GM10248 (cell line): ENCODE data around the gene CRYAA.
"Not testable (repeated sequence)": the region's sequence is repeated elsewhere in the genome, so short reads cannot be mapped to it uniquely, and the experiment has no call there.

Source experiments
- CTCF ChIA-PET: fragments of 300-600 bp; sonication (Branson Sonifier 250); formaldehyde crosslinking; extraction: SDS; loops from one replicate; lab custom pipeline; 2021; ENCODE audit warnings: antibody characterized with exemption; lab: Yijun Ruan, JAX
- POLR2A ChIA-PET: fragments of 350-650 bp; sonication (Branson Sonifier 250); formaldehyde crosslinking; extraction: SDS; loops from one replicate; lab custom pipeline; 2020; ENCODE audit warnings: antibody characterized with exemption; lab: Yijun Ruan, JAX
- DNase-seq: peaks from one replicate; pipeline ENCODE4 v3.0.0; 2012; ENCODE audit errors: extremely low spot score
- TF ChIP-seq, protein P1 (sequence below): IDR thresholded peaks from 2 replicates; pipeline ENCODE4 v1.5.1; 2012; ENCODE audit warnings: mild to moderate bottlenecking, low read depth; ENCODE audit errors: extremely low read depth, missing control alignments, control extremely low read depth

The CRYAA gene

GRCh38 chr21:43173438-43173837, 4.6 kb downstream of the CRYAA start:
- CTCF ChIA-PET, DNase-seq, POLR2A ChIA-PET: not testable (repeated sequence)

DNA sequence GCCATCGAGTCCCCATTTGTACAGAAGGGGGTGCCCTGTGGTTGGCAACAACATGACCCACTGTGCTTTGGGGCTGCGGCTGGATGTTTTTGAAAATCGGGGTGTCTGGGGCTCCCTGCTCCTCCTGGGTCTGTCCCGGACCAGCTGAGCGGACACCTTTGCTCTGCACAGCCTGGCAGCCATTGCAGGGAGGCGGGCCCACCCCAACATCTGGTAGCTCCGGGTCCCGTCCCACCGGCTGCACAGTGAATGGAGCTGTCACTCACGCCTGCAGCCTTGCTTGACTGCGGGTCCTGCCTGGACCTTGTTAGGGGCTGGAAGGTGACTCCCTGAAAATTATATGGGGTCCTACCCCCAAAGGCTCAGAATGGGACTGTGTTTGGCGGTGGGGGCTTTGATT, 5.1 kb downstream of the CRYAA start:
- POLR2A ChIA-PET, CTCF ChIA-PET, DNase-seq: not testable (repeated sequence)

- CTCF ChIA-PET = not testable (repeated sequence)
Measured at GRCh38 chr21:43174998-43175397, 6.2 kb downstream of the CRYAA start.

GRCh38 chr21:43176621-43177020, 7.8 kb downstream of the CRYAA start:
- DNase-seq, CTCF ChIA-PET, POLR2A ChIA-PET: not testable (repeated sequence)

More at GRCh38 chr21:43174998-43175397, 6.2 kb downstream of the CRYAA start:
- POLR2A ChIA-PET, DNase-seq: not testable (repeated sequence)

- DNase-seq, POLR2A ChIA-PET, CTCF ChIA-PET: not testable (repeated sequence)
Measured at GRCh38 chr21:43177043-43177906, 8.5 kb downstream of the CRYAA start.

GRCh38 chr21:43178175-43178826, 9.5 kb downstream of the CRYAA start:
- DNase-seq, POLR2A ChIA-PET, CTCF ChIA-PET: not testable (repeated sequence)

DNA sequence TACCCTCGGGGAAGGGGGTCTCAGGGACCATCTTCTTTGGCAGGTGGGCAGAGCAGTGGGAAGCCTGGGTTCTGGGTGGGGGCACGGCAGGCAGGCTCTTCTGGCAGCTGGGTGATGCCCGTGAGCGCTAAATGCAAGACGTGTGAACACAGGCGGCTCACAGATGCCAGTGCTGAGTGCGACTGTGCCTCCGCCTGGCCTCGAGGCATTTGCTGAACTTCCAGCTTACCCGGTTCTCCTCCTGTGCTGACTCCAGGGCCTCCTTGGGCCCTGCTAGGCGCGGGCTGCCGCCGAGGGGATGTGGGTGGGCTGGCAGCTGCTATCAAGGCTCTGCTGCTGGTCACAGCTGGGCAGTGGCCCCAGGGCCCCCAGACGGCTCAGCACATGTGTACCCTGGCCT, 12.2 kb downstream of the CRYAA start:
- CTCF ChIA-PET, DNase-seq, POLR2A ChIA-PET: not testable (repeated sequence)

DNA sequence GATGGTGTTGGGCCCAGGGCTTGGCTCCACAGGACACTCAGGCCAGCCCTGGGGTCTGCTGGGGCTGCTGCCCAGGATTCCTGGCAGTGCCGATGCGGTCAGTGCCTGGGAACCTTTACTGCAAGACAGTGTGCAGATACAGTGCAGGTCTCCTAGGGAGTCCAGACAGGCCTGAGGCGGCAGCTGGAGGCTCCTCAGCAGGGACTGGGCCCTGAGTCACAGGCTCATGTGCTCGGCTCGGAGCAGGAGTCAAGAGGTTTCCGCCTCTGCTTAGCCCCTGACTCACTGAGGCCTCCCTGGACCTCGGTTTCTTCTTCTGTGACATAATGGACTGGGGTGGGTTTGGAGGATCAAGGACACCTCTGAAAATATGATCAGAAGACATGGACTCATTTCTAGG, 18.5 kb downstream of the CRYAA start:
- CTCF ChIA-PET, DNase-seq, POLR2A ChIA-PET: not testable (repeated sequence)

GRCh38 chr21:43187715-43188114, 18.9 kb downstream of the CRYAA start:
- DNase-seq = no peak
- TF ChIP-seq, protein P1, sequence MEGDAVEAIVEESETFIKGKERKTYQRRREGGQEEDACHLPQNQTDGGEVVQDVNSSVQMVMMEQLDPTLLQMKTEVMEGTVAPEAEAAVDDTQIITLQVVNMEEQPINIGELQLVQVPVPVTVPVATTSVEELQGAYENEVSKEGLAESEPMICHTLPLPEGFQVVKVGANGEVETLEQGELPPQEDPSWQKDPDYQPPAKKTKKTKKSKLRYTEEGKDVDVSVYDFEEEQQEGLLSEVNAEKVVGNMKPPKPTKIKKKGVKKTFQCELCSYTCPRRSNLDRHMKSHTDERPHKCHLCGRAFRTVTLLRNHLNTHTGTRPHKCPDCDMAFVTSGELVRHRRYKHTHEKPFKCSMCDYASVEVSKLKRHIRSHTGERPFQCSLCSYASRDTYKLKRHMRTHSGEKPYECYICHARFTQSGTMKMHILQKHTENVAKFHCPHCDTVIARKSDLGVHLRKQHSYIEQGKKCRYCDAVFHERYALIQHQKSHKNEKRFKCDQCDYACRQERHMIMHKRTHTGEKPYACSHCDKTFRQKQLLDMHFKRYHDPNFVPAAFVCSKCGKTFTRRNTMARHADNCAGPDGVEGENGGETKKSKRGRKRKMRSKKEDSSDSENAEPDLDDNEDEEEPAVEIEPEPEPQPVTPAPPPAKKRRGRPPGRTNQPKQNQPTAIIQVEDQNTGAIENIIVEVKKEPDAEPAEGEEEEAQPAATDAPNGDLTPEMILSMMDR = no peak
- ChIA-PET CTCF (no interaction called here), POLR2A (no interaction called here)

DNA sequence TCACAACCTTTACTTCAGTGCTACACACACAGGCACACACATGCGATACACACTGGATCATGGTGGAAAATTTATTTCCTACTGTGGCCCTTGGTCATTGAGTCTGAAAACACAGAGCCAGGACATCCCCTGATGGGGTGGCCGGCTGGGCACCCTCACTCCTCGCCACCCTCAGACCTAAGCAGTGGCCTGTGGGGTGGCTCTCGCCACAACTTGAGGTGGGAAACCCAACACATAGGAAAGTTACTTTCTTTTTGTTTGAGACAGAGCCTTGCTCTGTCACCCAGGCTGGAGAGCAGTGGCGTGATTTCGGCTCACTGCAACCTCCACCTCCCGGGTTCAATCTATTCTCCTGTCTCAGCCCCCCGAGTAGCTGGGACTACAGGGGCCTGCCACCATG, 19.4 kb downstream of the CRYAA start:
- DNase-seq = no peak
- TF ChIP-seq, protein P1 = no peak
- POLR2A ChIA-PET = no interaction called here
- CTCF ChIA-PET = no interaction called here

DNA sequence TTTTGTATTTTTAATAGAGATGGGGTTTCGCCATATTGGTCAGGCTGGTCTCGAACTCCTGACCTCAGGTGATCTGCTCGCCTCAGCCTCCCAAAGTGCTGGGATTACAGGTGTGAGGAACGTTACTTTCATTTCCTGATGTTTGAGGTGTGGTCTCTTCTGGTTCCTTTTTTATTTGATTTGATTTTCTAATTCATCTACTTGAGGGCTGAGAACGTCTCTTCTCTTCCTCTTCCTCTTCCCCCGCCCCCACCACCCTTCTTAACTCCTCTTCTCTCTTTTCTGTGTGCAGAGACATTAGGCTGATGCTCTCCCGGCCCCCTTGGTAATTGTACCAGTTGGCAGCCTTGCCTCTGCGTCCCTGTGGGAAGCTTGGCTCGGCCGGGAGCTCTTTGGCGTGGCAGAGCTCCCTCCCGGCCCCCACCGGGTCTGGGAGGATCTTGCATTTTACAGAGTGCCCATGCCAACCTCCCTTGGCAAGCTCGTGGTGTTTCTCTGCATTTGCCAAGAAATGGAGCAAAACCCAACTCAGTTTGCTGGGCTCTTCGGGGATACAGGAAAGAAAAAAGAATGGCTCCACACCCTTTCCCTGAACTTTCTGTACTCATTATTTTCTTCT, 19.9 kb downstream of the CRYAA start:
- POLR2A ChIA-PET = no interaction called here
- TF ChIP-seq, protein P1 = no peak
- CTCF ChIA-PET = no interaction called here
- DNase-seq = no peak
